GM13976 (cell line): Measurements from ENCODE around the gene KIAA0586.
A peak's percentile ranks its signal among the peaks of the same experiment; 100 is the strongest.
"Not testable (repeated sequence)": the region's sequence is repeated elsewhere in the genome, so short reads cannot be mapped to it uniquely, and the experiment has no call there.

ENCODE experiments used
- DNase-seq: peaks from one replicate; pipeline ENCODE4 v3.0.0; 2012; ENCODE audit warnings: low spot score
- in situ Hi-C: fragments of 300-500 bp; cut with MboI; formaldehyde crosslinking; loops from one replicate; pipeline ENCODE4 v1.12.0; 2022; ENCODE audit warnings: low sequenced_read_pairs, mixed read lengths, inconsistent platforms; ENCODE audit not compliant: unreplicated experiment
- TF ChIP-seq, protein P1 (sequence below): IDR thresholded peaks from 2 replicates; pipeline ENCODE4 v1.5.1; 2012; ENCODE audit warnings: borderline replicate concordance, mild to moderate bottlenecking; ENCODE audit not compliant: insufficient read depth; ENCODE audit errors: extremely low read depth, missing control alignments, control extremely low read depth

KIAA0586 gene

DNA sequence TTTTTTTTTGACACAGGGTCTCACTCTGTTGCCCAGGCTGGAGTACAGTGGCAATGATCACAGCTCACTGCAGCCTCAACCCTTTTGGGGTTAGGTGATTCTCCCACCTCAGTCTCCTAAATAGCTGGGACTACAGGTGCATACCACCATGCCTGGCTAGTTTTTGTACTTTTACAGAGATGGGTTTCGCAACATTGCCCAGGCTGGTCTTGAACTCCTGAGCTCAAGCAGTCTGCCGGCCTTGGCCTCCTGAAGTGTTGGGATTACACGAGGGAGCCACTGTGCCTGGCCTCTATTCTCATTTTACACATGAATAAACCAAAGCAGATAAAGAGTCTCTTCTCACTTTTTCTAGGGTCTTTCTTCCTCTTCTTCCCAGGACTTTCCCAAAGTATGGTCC, 28.6 kb upstream of the KIAA0586 start:
- in situ Hi-C loops, result no loop called here
- DNase-seq, result no peak
- TF ChIP-seq, protein P1, sequence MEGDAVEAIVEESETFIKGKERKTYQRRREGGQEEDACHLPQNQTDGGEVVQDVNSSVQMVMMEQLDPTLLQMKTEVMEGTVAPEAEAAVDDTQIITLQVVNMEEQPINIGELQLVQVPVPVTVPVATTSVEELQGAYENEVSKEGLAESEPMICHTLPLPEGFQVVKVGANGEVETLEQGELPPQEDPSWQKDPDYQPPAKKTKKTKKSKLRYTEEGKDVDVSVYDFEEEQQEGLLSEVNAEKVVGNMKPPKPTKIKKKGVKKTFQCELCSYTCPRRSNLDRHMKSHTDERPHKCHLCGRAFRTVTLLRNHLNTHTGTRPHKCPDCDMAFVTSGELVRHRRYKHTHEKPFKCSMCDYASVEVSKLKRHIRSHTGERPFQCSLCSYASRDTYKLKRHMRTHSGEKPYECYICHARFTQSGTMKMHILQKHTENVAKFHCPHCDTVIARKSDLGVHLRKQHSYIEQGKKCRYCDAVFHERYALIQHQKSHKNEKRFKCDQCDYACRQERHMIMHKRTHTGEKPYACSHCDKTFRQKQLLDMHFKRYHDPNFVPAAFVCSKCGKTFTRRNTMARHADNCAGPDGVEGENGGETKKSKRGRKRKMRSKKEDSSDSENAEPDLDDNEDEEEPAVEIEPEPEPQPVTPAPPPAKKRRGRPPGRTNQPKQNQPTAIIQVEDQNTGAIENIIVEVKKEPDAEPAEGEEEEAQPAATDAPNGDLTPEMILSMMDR, result no peak

DNA sequence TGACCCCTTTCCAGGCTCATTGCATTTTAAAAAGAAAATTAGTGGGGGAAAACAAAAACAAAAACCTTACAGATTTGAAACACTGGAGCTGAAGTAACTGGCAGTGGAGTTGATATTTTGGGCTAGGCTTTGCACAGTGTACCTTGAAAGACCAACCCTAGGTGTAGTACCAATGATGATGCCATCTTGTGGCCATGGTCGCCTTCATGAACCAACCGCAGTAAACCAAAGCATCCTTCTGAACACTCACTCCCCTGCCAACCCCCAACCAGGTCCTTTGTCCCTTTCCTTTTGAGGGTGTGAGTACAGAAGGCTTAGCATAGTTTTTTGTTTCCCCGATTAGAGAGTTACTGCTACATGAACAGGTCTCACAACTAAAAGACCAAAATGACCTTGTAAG, 25.9 kb upstream of the KIAA0586 start:
- DNase-seq, result no peak
- TF ChIP-seq, protein P1, result no peak
- in situ Hi-C loops, result no loop called here

GRCh38 chr14:58408681-58409215, 18.8 kb upstream of the KIAA0586 start:
- no peak for DNase-seq
- in situ Hi-C loops, result no loop called here

GRCh38 chr14:58414845-58415244, 12.7 kb upstream of the KIAA0586 start:
- in situ Hi-C loops, result no loop called here
- DNase-seq, result no peak
- TF ChIP-seq, protein P1, result no peak

More at GRCh38 chr14:58408681-58409215, 18.8 kb upstream of the KIAA0586 start:
- TF ChIP-seq, protein P1, result no peak

DNA sequence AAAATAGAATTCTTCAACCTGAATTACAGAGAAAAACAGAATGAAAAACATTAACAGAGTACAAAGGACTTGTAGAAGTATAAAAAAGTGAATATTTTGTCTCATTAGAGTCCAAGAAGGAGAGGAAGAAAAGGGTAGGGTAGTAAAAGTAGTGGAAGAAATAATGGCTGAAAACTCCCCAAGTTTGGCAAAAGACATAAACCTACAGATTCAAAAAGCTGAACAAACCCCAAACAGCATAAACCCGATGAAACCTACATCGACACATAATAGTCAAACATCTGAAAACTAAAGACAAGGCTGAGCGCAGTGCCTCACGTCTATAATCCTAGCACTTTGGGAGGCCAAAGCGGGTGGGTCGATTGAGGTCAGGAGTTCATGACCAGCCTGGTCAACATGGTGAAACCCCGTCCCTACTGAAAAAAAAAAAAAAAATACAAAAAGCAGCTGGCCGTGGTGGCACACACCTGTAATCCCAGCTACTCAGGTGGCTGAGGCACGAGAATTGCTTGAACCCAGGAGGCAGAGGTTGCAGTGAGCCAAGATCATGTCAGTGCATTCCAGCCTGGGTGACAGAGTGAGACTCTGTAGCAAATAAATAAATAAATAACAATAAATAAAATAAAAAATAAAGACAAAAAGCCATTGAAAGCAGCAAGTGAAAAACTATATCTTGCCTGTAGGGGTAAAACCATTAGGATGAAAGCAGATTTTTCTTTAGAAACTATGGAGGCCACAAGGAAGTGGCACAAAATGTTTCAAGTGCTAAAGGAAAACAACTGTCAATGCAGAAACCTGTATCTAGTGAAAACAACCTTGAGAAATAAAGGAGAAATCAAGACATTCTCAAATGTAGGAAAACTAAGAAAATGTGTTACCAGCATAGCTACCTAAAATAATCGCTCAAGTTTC, 11.6 kb upstream of the KIAA0586 start:
- TF ChIP-seq, protein P1, result no peak
- no peak for DNase-seq
- in situ Hi-C loops, result no loop called here

GRCh38 chr14:58416934-58417333, 10.6 kb upstream of the KIAA0586 start:
- in situ Hi-C loops, DNase-seq: not testable (repeated sequence)

GRCh38 chr14:58426670-58427280, 744 bp upstream of the KIAA0586 start:
- TF ChIP-seq, protein P1, result no peak
- peak; percentile 59 for DNase-seq
- in situ Hi-C loops, result no loop called here
